Body of pancreas (tissue), 4 donors: ENCODE measurements around the gene GRAP2.

Source experiments
- CTCF ChIP-seq, 7 experiments: fragments of 450-650 bp in 4 of 7; fragments of 200-600 bp in 3 of 7; sonication (generic) in 3 of 7; IDR thresholded peaks; one replicate each; pipeline ENCODE4 v1.5.1; 2016 to 2019; ENCODE audit warnings: antibody characterized with exemption in 7 of 7
- POLR2A ChIP-seq, 3 donors: fragments of 450-650 bp; IDR thresholded peaks; one replicate each; pipeline ENCODE4 v1.6.1; 2016; ENCODE audit warnings: antibody characterized with exemption in 3 of 3, mild to moderate bottlenecking in 2 of 3

- TF ChIP-seq POLR2A (IDR thresholded peaks at IDR 0.05) (no peak), CTCF (IDR thresholded peaks at IDR 0.05) (no peak)
These were observed 45.8 kb downstream of the GRAP2 start for GRCh38 chr22:39946503-39947219.
